ENCODE measurements around the gene NAT8L.

The NAT8L gene

GRCh38 chr4:2076908-2077536 is 17.9 kb downstream of the NAT8L start:
- no peak for DNase-seq

DNA sequence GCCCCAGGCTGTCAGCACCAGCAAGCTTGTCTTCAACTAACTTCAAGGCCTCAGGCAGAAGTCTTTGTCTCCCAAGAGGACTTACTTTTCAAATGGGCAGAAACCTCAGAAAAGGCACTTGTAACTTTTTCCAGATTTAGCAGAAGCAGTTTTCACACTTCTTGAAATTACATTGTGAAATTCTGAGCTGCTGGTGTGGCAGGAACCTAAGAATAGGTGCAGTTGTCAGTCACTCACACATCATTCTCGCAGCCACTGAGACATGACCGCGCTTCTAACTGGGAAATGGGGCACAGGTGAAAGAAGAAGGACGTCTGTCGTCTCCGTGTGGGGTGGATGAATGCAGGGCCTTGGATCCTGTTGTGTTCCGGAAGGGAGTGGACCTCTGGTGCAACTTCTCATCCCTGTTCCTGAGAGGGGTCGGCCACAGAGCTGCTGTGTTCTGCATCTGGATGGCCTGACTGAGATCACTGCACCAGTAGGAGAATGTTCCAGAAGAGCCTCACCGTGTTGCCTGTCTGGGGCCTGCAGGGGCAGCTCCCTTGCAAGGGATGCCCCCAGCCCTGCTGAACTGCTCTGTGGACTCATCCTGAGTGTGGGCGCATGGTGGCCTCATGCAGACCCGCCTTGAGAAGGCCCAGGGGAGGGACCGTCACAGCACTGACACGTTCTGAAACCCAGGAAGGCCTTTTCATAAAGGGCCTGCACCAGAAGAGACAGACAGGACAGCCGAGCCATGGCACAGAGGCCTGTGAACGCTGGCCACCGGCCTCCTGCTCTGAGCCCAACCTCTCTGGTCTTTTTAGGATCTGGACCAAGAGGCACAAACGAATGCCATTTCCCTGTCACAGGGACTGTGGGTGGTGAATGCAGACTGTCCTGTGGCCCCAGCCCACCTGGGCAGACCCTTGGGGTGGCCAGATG is 18.7 kb downstream of the NAT8L start:
- DNase-seq: no peak

GRCh38 chr4:2078584-2078983 is 19.5 kb downstream of the NAT8L start:
- no peak for DNase-seq

- no peak for DNase-seq
These were observed 19.9 kb downstream of the NAT8L start for GRCh38 chr4:2079006-2079405.

DNA sequence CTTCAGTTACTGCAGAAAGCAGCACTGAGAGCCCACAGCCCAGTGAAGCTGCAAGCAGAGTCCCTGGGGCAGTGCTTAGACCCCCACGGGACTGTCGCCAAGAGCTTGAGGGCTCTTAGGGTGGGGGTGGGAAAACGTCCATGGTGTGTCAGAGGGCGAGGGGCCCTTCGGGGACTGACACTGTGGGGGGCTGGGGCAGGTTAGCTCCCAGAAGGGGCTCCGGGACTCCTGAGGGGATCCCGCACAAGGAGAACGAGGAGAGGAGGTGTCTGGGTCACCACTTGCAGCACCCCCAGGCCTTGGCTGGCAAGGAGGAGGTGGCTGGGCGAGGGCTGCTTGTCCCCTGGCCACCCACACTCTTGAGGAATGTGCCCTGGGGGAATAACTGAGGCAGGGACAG is 20.8 kb downstream of the NAT8L start:
- DNase-seq: no peak

DNA sequence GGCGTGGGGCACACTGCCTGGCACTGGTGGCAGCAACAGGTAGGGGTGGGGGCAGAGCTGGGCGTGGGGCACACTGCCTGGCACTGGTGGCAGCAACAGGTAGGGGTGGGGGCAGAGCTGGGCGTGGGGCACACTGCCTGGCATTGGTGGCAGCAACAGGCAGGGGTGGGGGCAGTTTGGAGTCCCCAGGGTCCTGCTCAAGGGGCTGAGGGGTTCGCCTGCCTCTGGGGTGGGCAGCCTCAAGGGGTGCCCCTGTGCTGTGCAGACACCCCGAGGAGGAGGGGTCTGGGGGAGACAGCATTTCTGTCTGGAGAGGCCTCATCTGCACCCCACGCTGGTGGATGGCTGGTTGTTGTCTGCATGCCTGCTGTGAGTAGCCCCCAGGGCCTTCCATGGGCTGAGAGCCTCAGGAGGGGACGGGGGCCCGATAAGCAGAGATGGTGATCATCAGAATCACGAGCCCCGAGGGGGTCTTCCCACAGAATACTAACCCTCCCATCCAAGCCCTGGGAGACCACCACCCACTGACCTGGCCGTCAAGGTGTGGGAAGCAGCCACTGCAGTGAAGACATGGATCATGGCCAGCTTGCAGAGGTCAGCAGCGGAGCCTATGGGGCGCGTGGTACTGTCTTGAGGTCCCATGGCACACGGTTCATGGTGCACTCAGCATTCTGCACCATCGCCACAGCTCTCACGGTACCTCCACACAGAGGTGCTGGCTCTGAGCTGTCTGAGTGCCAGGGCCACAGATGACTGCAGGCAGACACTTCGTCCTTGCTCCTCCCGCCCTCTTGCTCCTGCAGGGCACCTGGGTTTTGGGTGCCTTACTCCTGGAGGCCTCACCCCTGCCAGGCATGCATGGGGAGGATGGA is 21.5 kb downstream of the NAT8L start:
- DNase-seq: no peak

GRCh38 chr4:2081540-2081939 is 22.4 kb downstream of the NAT8L start:
- no peak for DNase-seq

GRCh38 chr4:2082118-2082517 is 23.0 kb downstream of the NAT8L start:
- no peak for DNase-seq

DNA sequence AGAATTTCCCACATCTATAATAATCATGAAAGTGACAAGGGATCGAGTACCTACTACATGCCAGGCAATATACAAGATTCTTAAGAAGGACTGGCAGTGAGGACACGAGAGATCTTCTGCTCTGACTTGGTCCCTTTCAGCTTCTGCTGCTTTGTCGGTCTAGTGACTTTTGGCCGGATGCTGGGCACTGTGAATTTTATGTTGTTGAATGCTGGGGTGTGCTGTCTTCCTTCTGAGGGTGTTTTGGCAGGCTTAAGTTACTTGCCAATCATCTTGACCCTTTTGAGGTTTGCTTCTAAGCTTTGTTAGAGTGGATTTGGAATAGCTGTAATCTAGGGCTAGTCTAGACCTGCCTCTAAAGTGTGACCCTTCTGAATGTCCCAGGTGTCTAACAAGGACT is 23.5 kb downstream of the NAT8L start:
- DNase-seq: no peak

DNA sequence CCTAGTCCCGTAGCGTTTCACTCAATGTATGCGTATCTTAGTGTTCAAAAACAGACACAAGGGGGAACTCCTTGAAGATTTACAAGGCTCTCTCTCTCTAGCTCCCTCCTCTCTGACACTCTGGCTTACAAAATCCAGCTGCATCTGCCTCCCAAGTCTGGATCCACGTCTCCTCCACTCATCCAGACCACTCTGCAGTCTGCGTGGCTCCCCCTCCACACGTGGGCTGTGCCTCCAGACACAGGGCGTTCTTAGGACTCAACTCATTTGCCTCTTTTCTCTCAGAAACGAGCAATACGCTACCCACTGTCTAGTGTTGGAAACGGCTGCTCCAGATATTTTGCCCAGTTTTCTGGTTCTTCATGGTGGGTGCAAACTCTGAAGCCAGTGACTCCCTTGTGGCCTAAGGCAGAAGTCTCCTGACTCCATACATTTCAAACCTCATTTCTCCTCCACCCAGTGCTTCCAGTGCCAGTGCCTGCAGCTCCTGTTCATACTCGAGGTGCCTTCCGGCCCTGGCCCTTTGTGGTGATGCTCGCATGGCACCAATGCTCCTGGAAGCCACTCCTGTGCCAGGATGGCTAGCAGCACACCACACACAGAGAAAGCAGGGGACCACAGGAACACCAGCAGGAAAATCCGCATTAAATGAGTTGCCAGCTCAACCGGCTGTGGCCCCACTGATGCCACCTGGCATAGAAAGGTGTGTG is 24.1 kb downstream of the NAT8L start:
- no peak for DNase-seq

GRCh38 chr4:2083826-2084160 is 24.7 kb downstream of the NAT8L start:
- no peak for DNase-seq

- no peak for DNase-seq
These were observed 25.2 kb downstream of the NAT8L start for GRCh38 chr4:2084316-2084715.

DNA sequence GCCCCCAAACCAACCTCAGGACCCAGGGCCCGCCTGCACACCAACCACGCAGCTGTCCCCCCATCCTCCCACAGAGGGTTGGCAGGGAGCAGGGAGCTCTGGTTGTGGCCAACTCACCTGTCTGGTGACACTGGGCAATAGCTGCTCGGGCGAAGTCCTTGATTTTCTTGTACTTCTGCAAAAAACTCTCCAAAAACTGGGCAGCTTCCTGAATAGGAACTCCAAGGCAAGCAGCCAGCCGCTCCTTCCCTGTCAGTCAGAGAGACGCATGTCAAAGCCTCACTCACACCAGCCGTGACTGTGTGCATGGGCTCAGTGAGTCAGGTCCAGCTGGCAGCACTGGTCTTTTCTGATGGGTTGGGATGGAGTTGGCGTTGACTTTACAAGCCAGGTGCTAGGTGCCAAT is 26.4 kb downstream of the NAT8L start:
- DNase-seq: no peak

- DNase-seq: no peak
These were observed 28.0 kb downstream of the NAT8L start for GRCh38 chr4:2087170-2087569.

DNA sequence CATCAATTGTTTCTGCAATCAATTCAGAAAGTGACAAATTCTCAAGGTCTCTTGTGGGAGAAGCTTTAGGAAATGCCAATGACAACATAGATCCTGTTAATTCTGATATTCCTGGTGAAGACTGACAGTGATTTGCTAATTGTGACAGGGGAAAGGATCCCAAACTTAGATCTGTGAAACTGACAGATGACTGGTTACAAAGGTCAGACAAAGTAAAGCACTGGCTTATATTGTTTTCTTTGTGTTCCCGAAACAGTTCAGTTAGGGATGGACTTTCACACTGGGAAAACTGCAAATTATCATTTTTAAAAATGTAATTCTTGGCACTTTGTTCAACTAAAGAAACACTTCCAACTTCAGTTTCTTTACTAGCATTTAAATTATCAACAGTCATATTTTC is 30.1 kb downstream of the NAT8L start:
- no peak for DNase-seq

- no peak for DNase-seq
These were observed 31.5 kb downstream of the NAT8L start for GRCh38 chr4:2090642-2091041.

DNA sequence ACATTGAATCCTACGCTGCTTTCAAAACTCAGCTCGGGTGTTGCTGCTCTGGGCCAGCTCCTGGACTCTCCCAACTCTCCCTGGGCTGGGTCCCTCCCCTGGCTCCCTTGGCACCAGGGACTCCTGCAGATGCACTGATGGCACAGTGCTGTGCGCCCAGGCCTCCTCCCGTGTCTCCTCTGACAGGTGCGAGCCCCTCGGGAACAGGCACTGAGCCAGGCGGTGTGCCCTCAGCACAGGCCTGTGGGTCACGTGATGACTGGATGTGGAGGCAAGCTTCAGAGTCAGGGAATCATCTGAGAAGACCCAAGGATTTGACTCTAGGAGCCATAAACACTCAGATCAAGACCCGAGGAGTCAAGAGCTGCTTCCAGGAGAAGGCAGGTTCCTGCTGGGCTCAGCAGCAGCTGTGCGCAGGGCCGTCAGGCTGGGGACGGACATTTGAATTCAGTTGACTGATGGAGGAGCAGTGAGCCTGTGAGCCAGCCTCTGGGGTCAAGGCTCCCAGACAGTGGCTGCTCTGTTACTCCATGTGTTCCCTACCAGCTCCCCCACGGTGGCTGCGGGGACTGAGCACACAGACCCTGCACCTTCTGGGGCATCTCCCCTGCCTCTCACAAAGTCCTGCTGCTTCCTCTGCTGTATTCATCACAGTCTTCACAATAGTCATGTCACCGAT is 33.0 kb downstream of the NAT8L start:
- no peak for DNase-seq

GRCh38 chr4:2092669-2093053 is 33.5 kb downstream of the NAT8L start:
- DNase-seq: no peak

- no peak for DNase-seq
These were observed 34.1 kb downstream of the NAT8L start for GRCh38 chr4:2093265-2093664.

DNA sequence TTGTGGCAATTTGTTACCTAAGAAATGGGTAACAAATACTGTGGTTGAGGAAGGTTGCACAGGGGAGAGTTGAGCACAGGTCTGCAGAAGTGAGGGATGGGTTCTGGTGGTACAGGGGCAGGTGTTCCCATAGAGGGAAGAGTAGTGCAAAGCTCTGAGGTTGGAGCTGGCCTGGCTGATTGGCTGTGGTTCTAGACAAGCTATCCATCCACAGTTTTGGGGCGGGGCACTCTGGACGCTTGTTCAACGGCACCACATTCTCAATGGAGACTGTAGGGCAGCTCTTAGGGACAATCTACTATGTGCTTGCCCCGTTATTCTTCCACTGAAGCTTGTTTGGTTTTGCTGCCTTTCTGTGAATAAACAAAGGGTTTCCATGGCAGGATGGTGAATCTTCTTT is 35.4 kb downstream of the NAT8L start:
- DNase-seq: no peak

DNA sequence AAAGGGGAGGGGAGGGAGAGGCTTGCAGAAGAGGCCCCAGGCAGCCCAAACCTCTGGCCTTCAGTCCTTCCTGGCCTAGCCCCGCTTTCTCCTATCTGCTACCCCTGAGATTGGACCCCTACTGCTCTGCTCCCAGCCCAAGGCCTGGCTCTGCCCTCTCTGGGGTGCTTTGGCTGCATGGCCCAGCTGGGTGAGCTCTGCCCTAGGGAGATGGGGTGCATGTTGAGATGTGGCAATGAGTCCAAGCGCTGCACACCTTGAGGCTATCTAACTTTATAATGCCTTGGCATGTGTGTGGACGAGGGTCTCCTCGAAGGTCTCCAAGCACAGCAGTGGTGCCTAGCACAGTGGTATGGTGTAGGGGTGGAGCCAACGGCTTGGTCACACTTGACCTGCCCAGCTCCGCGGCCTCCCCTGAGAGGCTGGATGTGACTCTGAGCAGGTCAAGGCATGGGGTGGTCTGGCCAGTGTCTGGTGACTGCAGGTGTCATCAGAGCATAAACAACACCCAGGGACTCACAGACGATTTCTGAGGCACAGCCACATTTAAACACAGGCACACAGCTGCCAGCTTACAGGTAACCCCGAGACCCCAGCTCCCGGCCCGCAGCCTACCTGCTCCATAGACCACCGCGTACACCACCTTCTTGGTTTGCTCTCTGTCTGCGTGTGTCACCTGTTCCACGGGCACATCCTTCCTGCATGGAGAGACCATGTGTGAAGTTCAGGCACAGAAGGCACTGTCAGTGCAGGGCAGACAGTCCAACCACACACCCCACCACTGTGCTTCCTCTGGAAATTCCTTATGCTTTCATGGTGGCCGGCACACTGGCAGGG is 36.3 kb downstream of the NAT8L start:
- DNase-seq: no peak

Measured in NCI-H2029 (cell line).